GM03348 (cell line): ENCODE data around the gene OTULIN.

Experiments used
- DNase-seq: peaks from one replicate; pipeline ENCODE4 v3.0.0; 2012; ENCODE audit warnings: low spot score

The OTULIN gene

DNA sequence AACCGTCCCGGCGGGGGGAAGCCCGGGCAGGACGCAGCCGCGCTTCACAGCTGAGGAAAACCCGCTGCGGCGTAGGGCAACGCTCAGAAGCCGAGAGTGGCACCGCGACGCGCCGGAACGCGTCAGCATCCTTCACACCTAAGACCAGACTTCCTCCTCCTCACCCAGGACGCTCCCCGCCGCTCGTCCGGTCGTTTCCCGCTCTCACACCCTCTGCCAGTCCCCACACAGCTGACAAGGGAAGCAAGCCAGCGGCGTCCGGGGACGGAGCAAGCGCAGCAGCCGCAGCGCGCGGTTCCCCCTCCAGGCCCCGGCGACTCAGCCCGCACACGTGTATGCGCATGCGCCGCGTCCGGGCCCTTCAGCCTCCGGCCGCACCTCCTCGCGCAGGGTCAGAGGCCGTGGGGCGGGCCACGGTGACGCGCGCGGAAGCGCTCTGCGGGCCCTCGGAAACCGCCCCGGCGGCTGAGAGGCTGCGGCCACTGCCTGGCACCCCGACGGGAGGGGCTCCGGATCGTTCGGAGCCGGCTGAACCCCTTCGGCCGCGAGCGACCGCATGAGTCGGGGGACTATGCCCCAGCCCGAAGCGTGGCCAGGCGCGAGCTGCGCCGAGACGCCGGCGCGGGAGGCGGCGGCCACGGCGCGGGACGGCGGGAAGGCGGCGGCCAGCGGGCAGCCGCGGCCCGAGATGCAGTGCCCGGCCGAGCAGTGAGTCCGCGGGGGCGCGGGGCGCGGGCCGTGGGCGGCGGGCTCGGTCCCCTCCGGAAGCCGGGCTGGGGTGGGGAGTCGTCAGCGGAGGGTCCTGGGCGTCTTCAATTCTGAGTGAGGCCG, at the start of gene OTULIN:
TSS of gene OTULIN (plus strand) at position 449 of the 831 bp plus-strand sequence. CDS start at position 557, 108 bp downstream.
- peak; percentile 99 for DNase-seq

DNA sequence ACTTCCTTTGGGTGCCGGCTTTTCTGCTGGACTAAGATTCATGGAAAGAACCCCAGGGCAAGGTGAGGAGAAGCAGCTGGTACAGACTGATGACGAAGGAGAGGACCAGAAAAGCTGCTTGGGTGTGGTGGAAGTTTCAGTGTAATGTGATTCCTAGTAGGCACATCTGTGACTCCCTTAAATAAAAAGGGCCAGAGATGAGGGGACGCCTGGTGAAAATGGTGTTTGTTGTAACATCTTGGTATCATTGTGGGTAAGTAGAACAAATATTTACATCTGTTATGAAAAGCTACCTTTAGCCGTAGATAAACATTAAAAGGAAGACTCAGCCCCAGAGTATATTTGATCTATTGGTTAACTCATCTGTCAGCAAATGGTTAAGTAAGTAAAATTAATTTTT, 49.2 kb upstream of the OTULIN start:
- DNase-seq: no peak

DNA sequence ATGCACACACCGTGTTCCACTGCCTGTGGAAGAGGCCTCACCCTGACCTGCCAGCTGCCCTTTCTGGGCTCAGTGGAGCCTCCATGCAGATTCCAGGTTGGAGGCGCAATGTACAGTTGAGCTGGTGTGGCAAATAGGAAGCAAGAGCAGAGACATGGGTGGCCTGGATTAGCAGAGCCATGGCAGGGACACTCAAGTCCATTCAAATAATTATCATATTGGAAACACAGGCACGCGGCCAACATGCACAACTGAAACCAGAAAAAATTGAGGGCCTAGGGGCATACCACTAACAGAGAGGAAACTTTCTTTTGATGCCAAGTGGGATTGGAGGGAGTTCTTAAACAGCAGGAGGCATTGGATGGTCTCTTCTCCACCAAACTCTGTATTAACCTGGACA, 47.1 kb upstream of the OTULIN start:
- no peak for DNase-seq

DNA sequence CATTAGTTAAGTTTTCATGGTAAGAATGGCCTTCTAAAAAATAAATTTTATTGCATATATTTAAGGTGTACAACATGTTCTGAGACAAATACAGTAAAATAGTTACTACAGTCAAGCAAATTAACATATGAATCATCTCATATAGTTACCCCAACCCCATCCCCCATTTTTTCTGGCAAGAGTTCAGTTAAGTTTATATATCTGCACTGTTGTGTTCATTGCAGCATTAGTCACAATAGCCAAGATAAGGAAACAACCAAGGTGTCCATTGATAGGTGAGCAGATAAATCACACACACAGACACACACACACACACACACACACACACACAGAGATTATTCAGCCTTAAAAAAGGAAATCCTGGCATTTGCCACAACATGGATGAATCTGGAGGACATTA, 37.2 kb upstream of the OTULIN start:
- DNase-seq: no peak

DNA sequence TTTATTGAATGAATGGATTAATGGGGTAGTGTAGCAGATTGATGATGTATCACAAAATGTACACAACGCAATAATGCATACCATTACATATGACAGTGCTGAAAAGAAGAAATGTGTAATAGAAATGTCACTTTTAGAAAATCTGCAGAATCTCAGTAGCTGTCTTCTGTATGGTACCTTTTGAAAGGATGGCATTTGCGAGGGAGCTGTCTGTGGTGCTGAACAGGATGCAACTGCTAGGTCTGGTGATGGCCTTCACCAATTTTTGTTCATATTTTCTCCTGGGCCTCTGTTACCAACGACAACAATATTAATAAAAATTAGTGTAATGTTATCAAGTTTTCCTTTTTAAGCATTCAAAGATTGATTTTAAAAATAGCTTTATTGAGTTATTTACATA, 36.2 kb upstream of the OTULIN start:
- DNase-seq: peak; percentile 67

DNA sequence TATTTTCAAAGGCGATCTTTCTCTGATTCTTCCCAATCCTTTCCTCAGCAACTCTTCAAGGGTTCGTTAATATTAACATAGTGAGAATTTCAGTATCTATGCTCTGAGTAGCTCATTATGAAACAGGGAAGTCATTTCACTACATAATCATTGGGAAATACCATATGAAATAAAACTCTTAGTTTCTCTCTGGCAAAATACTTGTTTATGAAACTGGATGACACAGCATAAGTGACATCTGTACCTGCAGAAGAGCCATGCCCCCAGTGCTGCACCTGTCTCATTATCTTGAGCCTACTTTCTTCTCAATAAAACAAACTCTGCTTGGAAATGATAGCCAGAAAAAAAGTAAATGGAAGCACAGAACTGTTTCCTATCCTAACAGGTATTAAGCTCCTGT, 33.8 kb upstream of the OTULIN start:
- no peak for DNase-seq

DNA sequence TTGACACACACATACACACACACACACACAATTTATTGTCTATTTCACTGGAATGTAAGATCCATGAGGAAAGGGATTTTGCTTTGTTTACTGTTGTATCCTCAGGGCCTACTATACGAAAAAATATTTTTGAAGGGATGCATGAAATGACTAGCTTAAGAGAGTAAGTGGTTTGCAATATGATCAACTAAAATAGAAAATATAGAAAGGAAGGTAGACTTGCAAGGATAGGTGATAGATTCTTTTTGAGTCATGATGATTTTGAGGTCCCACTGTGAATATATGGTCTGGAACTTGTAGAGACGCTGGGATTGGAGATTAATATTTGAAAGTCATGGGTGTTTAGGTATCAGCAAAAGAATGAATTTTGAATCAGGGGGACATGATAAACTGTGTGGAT, 28.9 kb upstream of the OTULIN start:
- no peak for DNase-seq

DNA sequence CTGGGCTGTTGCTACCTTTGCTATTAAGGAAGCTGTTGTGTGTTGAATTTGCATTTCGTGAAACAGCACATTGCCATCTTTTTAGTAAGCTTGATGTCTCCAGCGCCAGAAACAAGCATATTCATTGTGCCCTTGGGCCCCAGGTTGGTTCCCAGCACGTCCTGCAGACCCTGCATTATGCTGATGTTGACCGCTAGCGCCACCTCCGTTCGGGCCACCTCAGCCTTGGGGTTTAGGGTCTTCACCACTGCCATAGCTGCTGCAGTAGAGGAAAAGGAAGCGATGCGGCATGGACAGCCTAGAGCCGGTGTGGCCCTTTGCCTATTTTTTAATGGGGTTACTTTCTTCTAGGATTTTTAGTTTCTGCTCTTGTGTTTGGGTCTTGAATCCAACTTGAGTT, 23.8 kb upstream of the OTULIN start:
- DNase-seq: no peak

DNA sequence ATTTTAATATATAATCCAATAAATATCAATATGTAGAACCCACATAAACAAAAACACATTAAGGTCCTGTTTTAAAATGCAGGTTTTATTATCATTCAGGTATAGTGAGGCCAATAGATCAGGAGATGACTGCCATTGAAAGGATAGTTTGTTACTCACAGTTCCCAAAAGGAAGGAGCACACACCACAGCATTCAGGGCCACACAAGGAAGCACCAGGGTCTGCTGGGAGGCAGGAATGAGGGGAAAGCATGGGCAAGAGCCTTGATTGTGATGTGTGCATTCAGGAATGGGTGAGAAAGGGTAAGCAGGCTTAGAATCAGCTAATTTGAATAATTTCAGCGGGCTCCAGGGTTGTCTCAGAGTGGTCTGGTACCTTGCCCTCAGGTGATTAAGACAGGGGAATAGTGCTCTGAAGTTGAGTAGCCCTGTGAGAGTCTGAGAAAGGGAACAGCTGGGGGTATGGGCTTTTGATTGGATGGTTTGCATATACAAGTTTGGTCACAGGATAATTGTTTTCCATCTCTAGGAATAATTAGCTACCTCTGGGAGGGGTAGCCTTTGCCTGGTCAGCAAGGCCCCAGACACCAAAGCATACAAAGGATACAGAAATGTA, 19.8 kb upstream of the OTULIN start:
- DNase-seq: no peak

DNA sequence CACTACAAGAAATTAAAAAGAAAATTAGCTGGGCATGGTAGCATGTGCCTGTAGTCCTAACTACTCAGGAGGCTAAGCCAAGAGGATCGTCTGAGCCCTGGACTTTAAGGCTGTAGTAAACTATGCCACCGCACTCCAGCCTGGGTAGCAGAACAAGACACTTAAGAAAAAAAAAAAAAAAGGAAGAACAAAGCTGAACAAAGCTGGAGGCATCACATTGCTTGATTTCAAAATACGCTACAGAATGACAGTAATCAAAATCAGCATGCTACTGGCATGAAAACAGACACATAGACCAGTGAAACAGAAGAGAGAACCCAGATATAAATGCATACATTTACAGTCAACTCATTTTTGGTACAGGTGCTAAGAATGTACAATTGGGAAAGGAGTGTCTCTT, 14.5 kb upstream of the OTULIN start:
- no peak for DNase-seq

DNA sequence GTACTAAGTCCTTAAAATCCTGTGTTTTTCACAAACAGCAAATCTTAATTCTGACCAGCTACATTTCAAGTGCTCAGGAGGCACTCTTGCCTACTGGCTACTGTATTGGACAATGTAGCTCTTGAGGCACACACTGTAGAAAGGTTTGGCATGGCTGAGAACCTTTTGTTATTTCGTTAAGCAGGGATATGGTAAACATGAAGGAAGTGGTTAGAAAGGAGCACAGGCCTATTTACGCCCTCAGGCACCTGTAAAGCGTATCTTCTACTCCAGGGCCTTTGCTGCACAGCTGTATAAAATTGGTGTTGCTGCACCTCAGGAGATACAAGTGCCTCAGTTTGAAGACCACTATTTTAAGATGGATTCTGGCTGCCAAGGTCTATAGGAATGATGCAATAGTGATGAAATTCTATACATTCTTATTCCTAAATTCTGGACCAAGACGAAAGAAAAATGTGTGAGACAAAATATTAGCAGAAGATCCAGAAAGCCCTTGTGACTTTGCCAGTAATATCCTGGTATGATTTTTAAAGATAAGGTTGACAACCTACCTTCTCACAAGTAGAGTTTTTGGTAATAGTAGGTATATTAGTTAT, 9.3 kb upstream of the OTULIN start:
- no peak for DNase-seq

DNA sequence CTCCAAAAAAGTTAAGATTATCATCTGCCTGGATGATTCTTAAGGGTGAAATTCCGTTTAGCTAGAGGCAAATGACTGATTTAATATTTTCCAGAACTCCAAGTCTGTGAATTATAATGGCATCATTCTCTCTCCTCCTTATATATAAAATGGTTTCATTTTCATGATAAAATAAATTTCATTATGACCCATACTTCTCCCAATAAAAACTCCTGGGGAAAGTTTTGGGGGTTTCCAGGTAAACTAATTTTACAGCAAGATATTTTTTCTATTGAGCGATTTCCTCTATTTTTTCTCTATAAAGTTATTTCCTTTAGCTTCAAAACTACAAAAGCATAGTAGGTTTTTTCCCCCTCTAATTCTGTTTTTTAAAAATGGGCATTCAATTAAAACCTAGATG, 7.6 kb upstream of the OTULIN start:
- no peak for DNase-seq

DNA sequence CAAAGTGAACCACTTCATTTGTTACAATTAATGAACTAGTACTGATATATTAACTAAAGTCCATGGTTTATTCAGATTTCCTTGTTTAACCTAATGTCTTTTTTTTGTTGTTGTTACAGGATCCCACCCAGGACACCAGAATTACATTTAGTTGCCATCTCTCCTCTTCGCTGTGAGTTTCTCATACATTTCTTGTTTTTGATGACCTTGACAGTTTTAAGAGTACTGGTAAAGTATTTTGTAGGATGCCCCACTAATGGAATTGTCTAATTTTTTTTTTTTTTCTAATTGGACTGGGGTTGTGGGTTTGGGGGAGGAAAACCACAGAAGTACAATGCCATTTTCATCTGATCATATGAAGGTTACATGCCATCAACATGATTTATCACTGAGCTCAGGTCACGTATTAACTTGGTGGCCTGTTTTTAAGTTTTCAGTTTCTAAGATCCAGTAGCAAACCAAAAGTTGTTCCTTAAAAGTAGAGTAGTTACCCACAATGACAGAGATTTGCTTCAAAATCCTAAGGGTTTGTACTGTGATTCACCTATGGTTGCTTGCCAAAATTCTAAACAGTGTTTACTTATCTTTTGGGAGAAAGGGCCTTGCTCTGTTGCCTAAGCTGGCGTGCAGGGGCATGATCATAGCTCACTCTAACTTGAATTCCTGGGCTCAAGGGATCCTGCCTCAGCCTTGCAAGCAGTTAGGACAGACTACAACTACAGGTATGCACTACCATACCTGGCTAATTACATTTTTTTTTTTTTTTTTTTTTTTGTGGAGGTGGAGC, 4.5 kb upstream of the OTULIN start:
- peak; percentile 30 for DNase-seq

DNA sequence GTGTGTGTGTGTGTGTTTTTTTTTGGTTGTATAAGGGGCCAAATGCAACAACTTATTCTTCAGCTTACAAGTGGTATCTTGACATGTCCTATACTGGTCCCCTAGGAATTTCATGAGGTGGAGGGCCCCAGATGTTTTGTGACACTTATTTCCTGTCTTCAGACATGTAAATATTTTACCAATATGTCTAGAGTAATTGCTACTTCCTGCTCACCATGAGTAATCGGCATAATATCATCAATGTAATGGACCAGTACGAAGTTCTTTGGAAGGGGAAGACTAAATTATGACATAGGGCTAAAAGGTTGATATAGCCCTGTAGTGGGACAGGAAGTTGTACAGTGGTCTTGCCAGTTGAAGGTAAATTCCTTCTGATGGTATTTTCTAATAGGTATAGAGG, 3.7 kb upstream of the OTULIN start:
- DNase-seq: no peak

DNA sequence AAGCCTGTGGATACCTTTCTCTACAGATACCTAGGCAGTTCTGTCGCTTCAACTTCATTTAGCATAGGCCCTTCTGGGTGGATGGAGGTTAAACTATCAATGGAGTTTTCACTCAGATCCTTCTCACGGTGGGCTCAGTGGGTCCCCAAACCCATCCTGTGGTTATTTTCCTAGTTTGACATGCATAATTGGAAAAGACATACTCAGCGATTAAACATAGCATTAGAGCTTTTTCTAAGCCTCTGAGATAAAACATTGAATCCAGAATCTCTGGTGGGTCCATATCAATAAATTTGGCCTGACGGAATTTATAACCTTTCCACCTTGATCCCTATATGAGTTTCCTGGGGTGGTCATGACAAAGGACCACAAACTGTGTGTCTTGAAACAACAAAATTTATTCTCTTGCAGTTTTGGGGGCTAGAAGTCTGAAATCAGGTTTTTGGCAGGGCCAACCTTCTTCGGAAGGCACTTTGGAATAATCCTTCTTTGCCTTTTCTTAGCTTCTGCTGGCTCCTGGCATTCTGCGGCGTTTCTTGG, 1.7 kb upstream of the OTULIN start:
- DNase-seq: no peak

DNA sequence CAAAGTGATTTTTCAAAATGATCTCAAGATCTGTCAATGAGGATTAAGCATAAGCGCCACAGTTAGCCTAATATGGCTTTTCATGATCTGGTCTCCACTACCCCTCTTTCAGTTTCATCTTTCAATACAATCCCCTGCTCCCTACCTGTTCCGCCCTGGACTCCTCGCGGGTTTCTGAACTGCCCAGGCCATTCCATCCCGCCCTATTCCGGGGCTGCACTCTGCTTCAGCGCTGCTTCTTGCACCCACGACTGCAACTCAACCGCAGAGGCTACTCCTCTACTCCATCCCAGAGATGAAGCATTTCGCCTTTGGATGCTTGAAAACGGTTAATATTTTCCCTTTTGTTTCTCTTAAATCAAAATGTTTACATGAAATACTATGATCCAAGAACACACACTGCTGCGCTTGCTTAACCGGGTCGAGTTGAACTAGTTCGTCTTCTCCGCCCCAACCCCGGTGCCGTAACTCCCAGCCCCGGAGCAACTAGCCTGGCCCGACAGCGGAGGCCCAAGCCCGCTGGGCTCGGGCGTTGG, 716 bp upstream of the OTULIN start:
- DNase-seq: peak; percentile 43

DNA sequence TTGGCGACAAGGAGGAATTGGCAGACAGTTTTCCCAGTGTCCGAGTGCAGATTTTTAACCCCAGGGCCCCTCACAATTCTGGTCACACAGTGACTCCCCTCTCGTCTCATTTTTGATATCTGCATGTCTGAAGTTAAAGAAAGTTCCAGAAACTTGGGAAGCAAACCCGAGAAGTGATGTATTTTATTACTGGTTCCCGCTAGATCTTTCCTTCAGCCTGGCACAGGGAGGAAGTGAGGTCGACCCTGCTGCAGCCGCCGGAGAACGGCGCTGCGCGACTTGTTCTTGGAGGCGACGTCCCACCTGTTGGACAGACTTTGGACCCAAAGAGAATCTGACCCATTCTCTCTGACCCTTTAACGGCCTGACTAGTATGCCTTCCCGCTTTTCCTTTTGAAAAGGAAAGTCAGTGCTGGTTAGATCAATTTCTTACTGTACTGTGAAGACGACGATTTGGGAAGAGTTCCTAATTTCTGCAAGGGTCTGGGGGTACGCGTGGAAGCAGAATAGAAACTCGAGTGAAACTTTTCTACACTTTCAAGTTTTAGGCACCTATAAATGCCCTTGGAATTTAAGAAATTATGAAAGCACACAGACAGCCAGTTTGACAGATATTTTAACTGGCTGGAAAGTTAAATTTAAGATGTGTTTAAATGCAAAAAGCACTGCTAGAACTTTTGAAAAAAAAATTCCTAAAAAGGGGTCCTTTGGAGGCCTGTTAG, 744 bp downstream of the OTULIN start:
- DNase-seq: peak; percentile 42

DNA sequence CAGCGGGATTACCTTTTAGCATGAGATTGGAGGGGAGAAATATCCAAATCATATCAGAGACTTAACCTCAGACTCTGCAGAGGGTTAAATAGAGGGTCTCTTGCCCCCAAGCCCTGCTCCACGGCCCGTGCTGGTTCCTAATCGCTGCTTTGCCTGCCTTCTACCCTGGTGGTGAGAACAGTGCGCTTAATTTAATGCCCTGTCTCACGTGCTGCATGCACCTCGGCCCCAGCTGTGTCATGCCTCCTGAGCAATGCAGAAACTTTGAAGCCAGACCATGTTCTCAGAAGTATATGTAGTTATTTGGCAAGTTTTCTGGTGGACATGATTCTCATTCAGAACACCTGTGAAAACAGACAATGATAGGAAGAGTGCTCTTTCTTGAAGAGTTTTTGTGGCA, 1.4 kb downstream of the OTULIN start:
- peak; percentile 30 for DNase-seq

DNA sequence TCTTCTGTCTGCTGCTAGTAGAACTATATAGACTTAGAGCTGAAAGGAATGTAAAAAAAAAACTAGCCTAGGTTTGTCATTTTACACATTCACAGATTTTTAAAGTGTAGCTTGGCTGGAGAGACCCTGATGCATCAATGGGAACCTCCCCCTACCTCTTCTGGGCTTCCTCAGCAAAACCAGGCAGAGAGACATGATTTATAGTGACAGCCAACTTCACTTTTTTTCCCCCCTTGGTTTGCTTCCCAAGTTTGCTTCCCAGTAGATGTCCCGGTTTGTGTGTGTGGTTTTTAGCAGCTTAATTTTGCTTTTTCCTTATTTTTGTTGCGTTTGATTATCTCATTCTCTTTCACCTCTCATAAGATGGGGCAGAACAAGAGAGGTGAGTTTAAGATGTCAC, 1.8 kb downstream of the OTULIN start:
- DNase-seq: no peak

DNA sequence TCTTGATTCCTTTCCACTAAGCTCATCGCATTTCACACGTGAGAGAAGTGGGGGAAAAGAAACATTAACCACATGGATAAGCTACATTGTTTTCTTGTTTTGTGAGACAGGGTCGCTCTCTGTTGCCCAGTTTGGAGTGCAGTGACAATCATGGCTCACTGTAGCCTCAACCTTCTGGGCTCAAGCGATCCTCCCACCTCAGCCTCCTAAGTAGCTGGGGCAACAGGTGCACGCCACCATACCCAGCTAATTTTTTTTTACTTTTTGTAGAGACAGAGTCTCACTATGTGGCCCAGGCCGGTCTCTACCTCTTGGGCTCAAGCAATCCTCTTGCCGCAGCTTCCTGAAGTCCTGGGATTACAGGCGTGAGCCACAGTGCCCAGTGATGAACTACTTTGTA, 2.8 kb downstream of the OTULIN start:
- no peak for DNase-seq

DNA sequence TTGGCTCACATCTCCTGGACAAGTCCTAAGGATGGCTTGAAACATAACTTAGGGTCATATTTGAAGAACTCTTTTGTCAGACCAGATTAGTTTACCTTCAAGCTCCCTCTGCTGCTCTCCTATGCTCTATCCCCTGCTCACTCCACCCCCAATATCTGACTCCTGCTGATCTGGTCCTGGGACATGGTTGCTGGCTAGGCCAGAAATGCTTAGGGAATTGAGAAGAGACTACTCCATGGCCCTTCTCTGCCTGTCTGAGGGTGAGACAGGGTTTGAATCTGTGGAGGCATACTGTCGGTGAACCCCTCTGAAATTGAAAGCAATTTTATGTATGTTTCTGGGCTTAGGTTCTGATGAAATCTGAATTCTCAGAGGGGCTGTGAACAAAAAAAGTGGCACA, 3.3 kb downstream of the OTULIN start:
- no peak for DNase-seq
